Mesendoderm (in vitro differentiated cells): ENCODE measurements around the gene ABLIM3.

ENCODE experiments used
- DNase-seq: peaks from one replicate; pipeline ENCODE4 v3.0.0; 2013
- H2AK5ac ChIP-seq: 2 replicates; pipeline ENCODE4 v1.6.1; 2013; ENCODE audit warnings: low read length, inconsistent platforms
- H2BK120ac ChIP-seq: 2 replicates; pipeline ENCODE4 v1.6.1; 2013; ENCODE audit warnings: low read depth, mild to moderate bottlenecking, low read length, moderate library complexity, mixed read lengths
- H2BK15ac ChIP-seq: replicated peaks from 2 replicates; pipeline ENCODE4 v1.6.1; 2013; ENCODE audit warnings: low read depth, mild to moderate bottlenecking, moderate library complexity
- H2BK5ac ChIP-seq: 2 replicates; pipeline ENCODE4 v1.6.1; 2013; ENCODE audit warnings: low read length, inconsistent platforms
- H3K18ac ChIP-seq: 2 replicates; pipeline ENCODE4 v1.6.1; 2013; ENCODE audit warnings: mild to moderate bottlenecking, low read length, mixed read lengths
- H3K23ac ChIP-seq: one replicate; pipeline ENCODE4 v1.6.1; 2013; ENCODE audit warnings: low read length
- H3K27ac ChIP-seq: 2 replicates; pipeline ENCODE4 v1.5.1; 2013; ENCODE audit warnings: low read depth, mild to moderate bottlenecking, inconsistent platforms, low read length, moderate library complexity
- H3K27me3 ChIP-seq: 2 replicates; pipeline ENCODE4 v1.6.1; 2013; ENCODE audit warnings: low read length, control low read depth, mild to moderate bottlenecking, inconsistent platforms; ENCODE audit not compliant: insufficient read depth, poor library complexity
- H3K36me3 ChIP-seq: 2 replicates; pipeline ENCODE4 v1.6.1; 2013; ENCODE audit warnings: low read length, inconsistent platforms; ENCODE audit not compliant: control insufficient read depth, insufficient read depth
- H3K4ac ChIP-seq: one replicate; pipeline ENCODE4 v1.6.1; 2013; ENCODE audit warnings: low read depth, mild to moderate bottlenecking, low read length, moderate library complexity
- H3K4me1 ChIP-seq: 2 replicates; pipeline ENCODE4 v1.6.1; 2013; ENCODE audit warnings: low read depth, low read length, inconsistent platforms; ENCODE audit not compliant: control insufficient read depth
- H3K4me2 ChIP-seq: 2 replicates; pipeline ENCODE4 v1.6.1; 2013; ENCODE audit warnings: low read length
- H3K4me3 ChIP-seq: 2 replicates; pipeline ENCODE4 v1.5.1; 2013; ENCODE audit warnings: mild to moderate bottlenecking, low read length
- H3K56ac ChIP-seq: one replicate; pipeline ENCODE4 v1.6.1; 2013; ENCODE audit warnings: low read length
- H3K79me1 ChIP-seq: 2 replicates; pipeline ENCODE4 v1.6.1; 2013; ENCODE audit warnings: low read length, inconsistent platforms
- H3K79me2 ChIP-seq: 2 replicates; pipeline ENCODE4 v1.6.1; 2013; ENCODE audit warnings: mild to moderate bottlenecking, low read length; ENCODE audit not compliant: control insufficient read depth, insufficient read depth
- H3K9ac ChIP-seq: 2 replicates; pipeline ENCODE4 v1.6.1; 2013; ENCODE audit warnings: low read length, inconsistent platforms
- H4K5ac ChIP-seq: one replicate; pipeline ENCODE4 v1.6.1; 2013; ENCODE audit warnings: low read length
- H4K8ac ChIP-seq: one replicate; pipeline ENCODE4 v1.6.1; 2013; ENCODE audit warnings: low read depth, mild to moderate bottlenecking, control low read depth, low read length, moderate library complexity
- WGBS: extraction: QIAGEN DNeasy Blood & Tissue Kit; methylation state at CpG from one replicate; pipeline ENCODE4 v1.1.7; 2013; ENCODE audit warnings: low lambda C conversion rate, missing lambda C conversion rate; ENCODE audit not compliant: insufficient coverage; ENCODE audit errors: extremely low coverage; 5-methylcytosine and 5-hydroxymethylcytosine counted together

The ABLIM3 gene

GRCh38 chr5:149221326-149221725 is 80.0 kb downstream of the ABLIM3 start:
- no peaks in the 10 kb centered on the region for H3K79me2 ChIP-seq
- H3K56ac ChIP-seq = no peak overlapping the region
- no peaks in the 10 kb centered on the region for H3K79me1 ChIP-seq
- WGBS = no CpG with 5 or more reads among the region's 1 CpG
- no peak overlapping the region for H3K27ac ChIP-seq
- no peak overlapping the region for H3K4me3 ChIP-seq
- no peak overlapping the region for H2BK5ac ChIP-seq
- H3K9ac ChIP-seq = no peak overlapping the region
- no peak overlapping the region for H3K23ac ChIP-seq
- no peak overlapping the region for H3K4me2 ChIP-seq
- peak; percentile 75 for DNase-seq
- H3K36me3 ChIP-seq = no peaks in the 10 kb centered on the region
- H3K18ac ChIP-seq = no peak overlapping the region
- H2BK15ac ChIP-seq = no peak overlapping the region
- H3K27me3 ChIP-seq = no peaks in the 10 kb centered on the region
- H3K4ac ChIP-seq = no peak overlapping the region
- H3K4me1 ChIP-seq = no peaks in the 10 kb centered on the region
- no peak overlapping the region for H4K5ac ChIP-seq
- H4K8ac ChIP-seq = no peak overlapping the region
- no peak overlapping the region for H2BK120ac ChIP-seq
- H2AK5ac ChIP-seq = no peak overlapping the region

- no peaks in the 10 kb centered on the region for H3K36me3 ChIP-seq
- no peaks in the 10 kb centered on the region for H3K79me1 ChIP-seq
- no peak overlapping the region for H2BK5ac ChIP-seq
- no peak overlapping the region for H3K56ac ChIP-seq
- H3K18ac ChIP-seq = no peak overlapping the region
- WGBS = no CpG with 5 or more reads among the region's 4 CpGs
- no peaks in the 10 kb centered on the region for H3K4me1 ChIP-seq
- DNase-seq = no peak
- no peak overlapping the region for H4K5ac ChIP-seq
- no peaks in the 10 kb centered on the region for H3K27me3 ChIP-seq
- no peak overlapping the region for H4K8ac ChIP-seq
- no peak overlapping the region for H3K4me3 ChIP-seq
- no peaks in the 10 kb centered on the region for H3K79me2 ChIP-seq
- no peak overlapping the region for H3K9ac ChIP-seq
- H3K27ac ChIP-seq = no peak overlapping the region
- no peak overlapping the region for H3K4ac ChIP-seq
- H2BK15ac ChIP-seq = no peak overlapping the region
- H3K4me2 ChIP-seq = no peak overlapping the region
- no peak overlapping the region for H3K23ac ChIP-seq
- H2BK120ac ChIP-seq = no peak overlapping the region
- H2AK5ac ChIP-seq = no peak overlapping the region
These were observed 80.5 kb downstream of the ABLIM3 start for GRCh38 chr5:149221731-149222342.

GRCh38 chr5:149223081-149223848 is 82.0 kb downstream of the ABLIM3 start:
- WGBS = no CpG with 5 or more reads among the region's 11 CpGs
- Histone ChIP-seq H3K79me2 (no peaks in the 10 kb centered on the region), H3K27ac (no peak overlapping the region), H3K56ac (no peak overlapping the region), H4K5ac (no peak overlapping the region), H3K4ac (no peak overlapping the region), H3K4me3 (no peak overlapping the region), H2BK120ac (no peak overlapping the region), H2BK15ac (no peak overlapping the region), H3K9ac (no peak overlapping the region), H3K18ac (no peak overlapping the region), H3K36me3 (no peaks in the 10 kb centered on the region), H3K4me1 (no peaks in the 10 kb centered on the region), H2BK5ac (no peak overlapping the region), H3K4me2 (no peak overlapping the region), H3K23ac (no peak overlapping the region), H3K27me3 (no peaks in the 10 kb centered on the region), H2AK5ac (no peak overlapping the region), H4K8ac (no peak overlapping the region), H3K79me1 (no peaks in the 10 kb centered on the region)
- no peak for DNase-seq

GRCh38 chr5:149224282-149224681 is 83.0 kb downstream of the ABLIM3 start:
- no peaks in the 10 kb centered on the region for H3K4me1 ChIP-seq
- H3K4me2 ChIP-seq = no peak overlapping the region
- H2AK5ac ChIP-seq = no peak overlapping the region
- H3K27ac ChIP-seq = no peak overlapping the region
- no peaks in the 10 kb centered on the region for H3K79me2 ChIP-seq
- H2BK120ac ChIP-seq = no peak overlapping the region
- DNase-seq = no peak
- H4K5ac ChIP-seq = no peak overlapping the region
- no peak overlapping the region for H3K56ac ChIP-seq
- H3K27me3 ChIP-seq = no peaks in the 10 kb centered on the region
- H3K4me3 ChIP-seq = no peak overlapping the region
- H2BK15ac ChIP-seq = no peak overlapping the region
- H4K8ac ChIP-seq = no peak overlapping the region
- no peaks in the 10 kb centered on the region for H3K79me1 ChIP-seq
- no peak overlapping the region for H3K18ac ChIP-seq
- H3K4ac ChIP-seq = no peak overlapping the region
- H3K36me3 ChIP-seq = no peaks in the 10 kb centered on the region
- no CpG with 5 or more reads among the region's 5 CpGs for WGBS
- no peak overlapping the region for H2BK5ac ChIP-seq
- H3K23ac ChIP-seq = no peak overlapping the region
- no peak overlapping the region for H3K9ac ChIP-seq

- WGBS = no CpG with 5 or more reads among the region's 2 CpGs
- no peak overlapping the region for H3K9ac ChIP-seq
- H4K5ac ChIP-seq = no peak overlapping the region
- no peak overlapping the region for H3K4ac ChIP-seq
- no peaks in the 10 kb centered on the region for H3K79me1 ChIP-seq
- no peak overlapping the region for H3K23ac ChIP-seq
- no peak overlapping the region for H3K4me2 ChIP-seq
- no peak overlapping the region for H3K56ac ChIP-seq
- H3K18ac ChIP-seq = no peak overlapping the region
- H2BK5ac ChIP-seq = no peak overlapping the region
- no peak overlapping the region for H2AK5ac ChIP-seq
- H3K27me3 ChIP-seq = no peaks in the 10 kb centered on the region
- no peaks in the 10 kb centered on the region for H3K79me2 ChIP-seq
- no peak overlapping the region for H4K8ac ChIP-seq
- no peak overlapping the region for H2BK15ac ChIP-seq
- no peak overlapping the region for H2BK120ac ChIP-seq
- H3K4me3 ChIP-seq = no peak overlapping the region
- DNase-seq = peak; percentile 13
- H3K36me3 ChIP-seq = no peaks in the 10 kb centered on the region
- no peaks in the 10 kb centered on the region for H3K4me1 ChIP-seq
- H3K27ac ChIP-seq = no peak overlapping the region
These were observed 86.0 kb downstream of the ABLIM3 start for GRCh38 chr5:149227168-149227826.
